K562 (cell line): ENCODE data around the gene EVL. TPM values are rescaled to one million over a fixed set of nuclear protein-coding genes. Genes with fewer than 3 reads are reported as not detected.

Experiments
- EGR1 ChIP-seq: fragments of 450-650 bp; conservative IDR thresholded peaks from 2 replicates; pipeline ENCODE4 v1.6.1; 2017; ENCODE audit warnings: mild to moderate bottlenecking
- HDAC1 ChIP-seq, 2 experiments: fragments of 450-650 bp; IDR thresholded peaks; 2 replicates each; pipeline ENCODE4 v1.6.1; 2016 to 2017; ENCODE audit warnings: inconsistent platforms in 1 of 2, mild to moderate bottlenecking in 1 of 2, moderate library complexity in 1 of 2
- JUN ChIP-seq, 2 experiments: sonication (generic) in 1 of 2; formaldehyde crosslinking in 1 of 2; IDR thresholded peaks; 2 replicates each; pipeline versions ENCODE4 v1.6.1 to v1.8.0; 2012 to 2022; ENCODE audit warnings: borderline replicate concordance in 2 of 2, mild to moderate bottlenecking in 2 of 2, improper control_type of control experiment in 1 of 2, low read depth in 1 of 2, low read length in 1 of 2, missing genetic modification reagents in 1 of 2
- NCOA1 ChIP-seq: fragments of 450-650 bp; IDR thresholded peaks from 2 replicates; pipeline ENCODE4 v1.6.1; 2016; ENCODE audit warnings: low read depth
- NFE2 ChIP-seq: IDR thresholded peaks from 2 replicates; pipeline ENCODE4 v1.6.1; 2014; ENCODE audit warnings: antibody characterized with exemption, low read depth
- PHF8 ChIP-seq: fragments of 200-600 bp; sonication (generic); IDR thresholded peaks from 2 replicates; pipeline ENCODE4 v1.6.1; 2012; ENCODE audit warnings: mixed run types, mild to moderate bottlenecking, inconsistent platforms, low read length, moderate library complexity, borderline replicate concordance
- POLR3A ChIP-seq: IDR thresholded peaks from 2 replicates; pipeline ENCODE4 v1.6.1; 2011; ENCODE audit warnings: borderline replicate concordance, mild to moderate bottlenecking, moderate library complexity; ENCODE audit not compliant: insufficient read length, insufficient read depth; ENCODE audit errors: extremely low read depth
- RHOXF2B ChIP-seq: fragments of 250-450 bp; sonication (Bioruptor Pico); conservative IDR thresholded peaks from 2 replicates; pipeline ENCODE4 v1.5.1; 2021
- RUNX1 ChIP-seq: sonication (generic); IDR thresholded peaks from 2 replicates; pipeline ENCODE4 v1.6.1; 2016; ENCODE audit warnings: antibody characterized with exemption, low read depth
- SIN3A ChIP-seq, 2 experiments: fragments of 150-350 bp in 1 of 2; IDR thresholded peaks; 2 replicates each; pipeline ENCODE4 v1.6.1; 2011 to 2016; ENCODE audit warnings: borderline replicate concordance in 2 of 2, low read depth in 2 of 2, low read length in 2 of 2, mild to moderate bottlenecking in 2 of 2, moderate library complexity in 2 of 2; ENCODE audit not compliant: control insufficient read depth in 1 of 2
- THRAP3 ChIP-seq: fragments of 450-650 bp; IDR thresholded peaks from 2 replicates; pipeline ENCODE4 v1.6.1; 2016; ENCODE audit warnings: mild to moderate bottlenecking, inconsistent platforms, borderline replicate concordance
- ZFP1 ChIP-seq: fragments of 450-650 bp; formaldehyde crosslinking; IDR thresholded peaks from 2 replicates; pipeline ENCODE4 v1.4.0; 2020; ENCODE audit warnings: mild to moderate bottlenecking, mixed read lengths
- ZFX ChIP-seq: sonication (generic); formaldehyde crosslinking; IDR thresholded peaks from 2 replicates; pipeline ENCODE4 v1.8.0; 2022; ENCODE audit warnings: mild to moderate bottlenecking, missing genetic modification reagents, moderate library complexity
- ZKSCAN8 ChIP-seq: fragments of 200-800 bp; sonication (Bioruptor generic); IDR thresholded peaks from 2 replicates; pipeline ENCODE4 v1.6.1; 2016; ENCODE audit warnings: missing genetic modification characterization, missing compliant biosample characterization
- ZNF347 ChIP-seq: fragments of 450-650 bp; formaldehyde crosslinking; IDR thresholded peaks from 2 replicates; pipeline ENCODE4 v1.4.0; 2020; ENCODE audit warnings: low read depth, mild to moderate bottlenecking, moderate library complexity
- ZNF384 ChIP-seq: IDR thresholded peaks from 2 replicates; pipeline ENCODE4 v1.6.1; 2012; ENCODE audit warnings: low read depth, low read length, improper control_type of control experiment
- polyA plus RNA-seq, 8 experiments: library from polyadenylated mRNA; depleted of rRNA in 4 of 8; stranded (reverse) in 5 of 8; unstranded in 3 of 8; fragments of >200 nt; fragmentation: Nextera tagmentation in 2 of 8; fragmentation: Illumina TruSeq in 1 of 8; extraction: Ambion mirVana in 2 of 8; extraction: Trizol in 1 of 8; gene quantifications; 2 replicates each; pipeline versions ENCODE4 v1.2.1 to v1.2.3, GENCODE V29; 2011 to 2014; ENCODE audit warnings: inconsistent platforms in 1 of 8, missing spikeins in 1 of 8
- total RNA-seq, 7 experiments: library from RNA; depleted of rRNA in 6 of 7; stranded (reverse); fragments of >200 nt in 6 of 7; fragmentation: Illumina TruSeq in 2 of 7; extraction: Trizol in 2 of 7; gene quantifications; 2 replicates each; pipeline versions ENCODE4 v1.2.1 to v1.2.3, GENCODE V29; 2011 to 2021; ENCODE audit warnings: low replicate concordance in 1 of 7
- TF ChIP-seq, protein P1 (sequence below): fragments of 450-650 bp; formaldehyde crosslinking; IDR thresholded peaks from 2 replicates; pipeline ENCODE4 v1.4.0; 2022; ENCODE audit warnings: mild to moderate bottlenecking, moderate library complexity
- TF ChIP-seq, protein P2 (sequence below), 2 experiments: fragments of 450-650 bp; formaldehyde crosslinking in 1 of 2; IDR thresholded peaks; 2 replicates each; pipeline versions ENCODE4 v1.4.0 to v1.6.1; 2014 to 2020; ENCODE audit warnings: mild to moderate bottlenecking in 2 of 2, borderline replicate concordance in 1 of 2, low read depth in 1 of 2

EVL gene
- total and polyA plus RNA-seq, 9 of the 15 experiments (the other 6 are each of a cell fraction or from before 2014, with no cell fraction given) = 2.9 to 43.4 (median 23.9) TPM

DNA sequence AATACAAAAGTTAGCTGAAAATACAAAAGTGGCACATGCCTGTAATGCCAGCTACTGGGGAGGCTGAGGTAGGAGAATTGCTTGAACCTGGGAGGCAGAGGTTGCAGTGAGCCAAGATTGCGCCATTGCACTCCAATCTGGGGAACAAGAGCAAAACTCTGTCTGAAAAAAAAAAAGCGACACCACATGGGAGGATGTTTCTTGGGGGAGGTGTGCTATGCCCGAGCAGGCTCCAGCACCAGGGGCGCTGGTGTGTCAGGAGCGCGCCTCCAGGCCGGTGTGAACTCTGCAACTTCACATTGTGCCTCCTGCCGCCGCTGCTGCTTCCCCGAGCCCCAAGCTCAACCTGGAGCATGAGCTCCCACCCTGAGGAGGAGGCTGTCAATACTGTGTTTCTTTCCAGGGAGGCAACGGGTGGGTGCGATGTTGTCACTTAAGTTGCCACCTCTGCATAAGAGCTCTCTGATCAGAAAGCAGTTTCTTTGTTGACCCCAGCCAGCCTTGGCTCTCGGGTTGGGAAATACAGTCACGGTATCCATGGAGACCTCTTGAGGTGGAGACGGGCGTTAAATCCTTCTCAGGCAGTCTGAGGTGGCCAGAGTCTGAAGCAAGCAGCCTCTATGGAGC, 75.3 kb downstream of the EVL start (continued):
- TF ChIP-seq, protein P1, sequence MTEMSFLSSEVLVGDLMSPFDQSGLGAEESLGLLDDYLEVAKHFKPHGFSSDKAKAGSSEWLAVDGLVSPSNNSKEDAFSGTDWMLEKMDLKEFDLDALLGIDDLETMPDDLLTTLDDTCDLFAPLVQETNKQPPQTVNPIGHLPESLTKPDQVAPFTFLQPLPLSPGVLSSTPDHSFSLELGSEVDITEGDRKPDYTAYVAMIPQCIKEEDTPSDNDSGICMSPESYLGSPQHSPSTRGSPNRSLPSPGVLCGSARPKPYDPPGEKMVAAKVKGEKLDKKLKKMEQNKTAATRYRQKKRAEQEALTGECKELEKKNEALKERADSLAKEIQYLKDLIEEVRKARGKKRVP (CRISPR knock-in tag) = no peak
- TF ChIP-seq HDAC1 (IDR thresholded peaks at IDR 0.05) = peak in 1 of 2 experiments; percentile 51; a peak in 2 of 4 replicates
- peak; percentile 2; the same call in 1 of the 2 replicates for TF ChIP-seq ZFX (CRISPR knock-in tag)
- no peak for TF ChIP-seq THRAP3
- TF ChIP-seq JUN (IDR thresholded peaks at IDR 0.05; ENCODE audit: borderline replicate concordance, low read depth, low read length) = 0 out of 2 replicates have a peak, but pooled peaks have one; percentile 29
- TF ChIP-seq JUN (CRISPR knock-in tag; IDR thresholded peaks at IDR 0.05; ENCODE audit: borderline replicate concordance) = no peak
- TF ChIP-seq PHF8 = no peak
- TF ChIP-seq ZNF347 (CRISPR knock-in tag) = no peak
- TF ChIP-seq NFE2 = no peak
- TF ChIP-seq ZKSCAN8 (CRISPR knock-in tag) = no peak
- no peak for TF ChIP-seq RUNX1
- TF ChIP-seq, protein P2, sequence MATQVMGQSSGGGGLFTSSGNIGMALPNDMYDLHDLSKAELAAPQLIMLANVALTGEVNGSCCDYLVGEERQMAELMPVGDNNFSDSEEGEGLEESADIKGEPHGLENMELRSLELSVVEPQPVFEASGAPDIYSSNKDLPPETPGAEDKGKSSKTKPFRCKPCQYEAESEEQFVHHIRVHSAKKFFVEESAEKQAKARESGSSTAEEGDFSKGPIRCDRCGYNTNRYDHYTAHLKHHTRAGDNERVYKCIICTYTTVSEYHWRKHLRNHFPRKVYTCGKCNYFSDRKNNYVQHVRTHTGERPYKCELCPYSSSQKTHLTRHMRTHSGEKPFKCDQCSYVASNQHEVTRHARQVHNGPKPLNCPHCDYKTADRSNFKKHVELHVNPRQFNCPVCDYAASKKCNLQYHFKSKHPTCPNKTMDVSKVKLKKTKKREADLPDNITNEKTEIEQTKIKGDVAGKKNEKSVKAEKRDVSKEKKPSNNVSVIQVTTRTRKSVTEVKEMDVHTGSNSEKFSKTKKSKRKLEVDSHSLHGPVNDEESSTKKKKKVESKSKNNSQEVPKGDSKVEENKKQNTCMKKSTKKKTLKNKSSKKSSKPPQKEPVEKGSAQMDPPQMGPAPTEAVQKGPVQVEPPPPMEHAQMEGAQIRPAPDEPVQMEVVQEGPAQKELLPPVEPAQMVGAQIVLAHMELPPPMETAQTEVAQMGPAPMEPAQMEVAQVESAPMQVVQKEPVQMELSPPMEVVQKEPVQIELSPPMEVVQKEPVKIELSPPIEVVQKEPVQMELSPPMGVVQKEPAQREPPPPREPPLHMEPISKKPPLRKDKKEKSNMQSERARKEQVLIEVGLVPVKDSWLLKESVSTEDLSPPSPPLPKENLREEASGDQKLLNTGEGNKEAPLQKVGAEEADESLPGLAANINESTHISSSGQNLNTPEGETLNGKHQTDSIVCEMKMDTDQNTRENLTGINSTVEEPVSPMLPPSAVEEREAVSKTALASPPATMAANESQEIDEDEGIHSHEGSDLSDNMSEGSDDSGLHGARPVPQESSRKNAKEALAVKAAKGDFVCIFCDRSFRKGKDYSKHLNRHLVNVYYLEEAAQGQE (IDR thresholded peaks at IDR 0.05; ENCODE audit: borderline replicate concordance) = peak; percentile 60
- TF ChIP-seq, protein P2 (CRISPR knock-in tag; IDR thresholded peaks at IDR 0.05; ENCODE audit: low read depth) = no peak
- TF ChIP-seq ZNF384 = peak; percentile 97
- no peak for TF ChIP-seq ZFP1 (CRISPR knock-in tag)
- TF ChIP-seq EGR1 = peak; percentile 25; the same call in 1 of the 2 replicates
- 0 out of 2 replicates have a peak, but pooled peaks have one; percentile 13 for TF ChIP-seq NCOA1
- no peak for TF ChIP-seq POLR3A
- TF ChIP-seq SIN3A (IDR thresholded peaks at IDR 0.05; ENCODE audit: borderline replicate concordance in 2 of 2, control insufficient read depth in 1 of 2, low read depth in 2 of 2, low read length in 2 of 2) = peak in 1 of 2 experiments; percentile 21; a peak in 1 of 4 replicates
- TF ChIP-seq RHOXF2B (CRISPR knock-in tag) = no peak
